HepG2 (cell line): ENCODE measurements around the gene CBX2. TPM values are rescaled to one million over a fixed set of nuclear protein-coding genes. Genes with fewer than 3 reads are reported as not detected.

Experiments
- ATF3 ChIP-seq: sonication (generic); formaldehyde crosslinking; IDR thresholded peaks from 2 replicates; pipeline ENCODE4 v1.4.0; 2020; ENCODE audit warnings: missing genetic modification reagents
- CBX2 ChIP-seq, 2 experiments: fragments of 200-600 bp in 1 of 2; sonication (generic); formaldehyde crosslinking in 1 of 2; IDR thresholded peaks; 2 replicates each; pipeline versions ENCODE4 v1.7.0 to v1.8.1; 2018 to 2022; ENCODE audit warnings: low read depth in 2 of 2, low read length in 1 of 2, mild to moderate bottlenecking in 1 of 2, missing genetic modification reagents in 1 of 2
- ESRRA ChIP-seq: sonication (generic); formaldehyde crosslinking; IDR thresholded peaks from 2 replicates; pipeline ENCODE4 v1.5.1; 2020; ENCODE audit warnings: mild to moderate bottlenecking, low read depth, missing genetic modification reagents
- GFI1 ChIP-seq: sonication (generic); formaldehyde crosslinking; IDR thresholded peaks from 2 replicates; pipeline ENCODE4 v1.5.0; 2020; ENCODE audit warnings: missing genetic modification reagents, mild to moderate bottlenecking, borderline replicate concordance
- KAT7 ChIP-seq: IDR thresholded peaks from 2 replicates; pipeline ENCODE4 v1.6.1; 2018; ENCODE audit warnings: borderline replicate concordance, missing compliant biosample characterization
- LRRFIP1 ChIP-seq: sonication (generic); formaldehyde crosslinking; conservative IDR thresholded peaks from 2 replicates; pipeline ENCODE4 v1.4.0; 2020; ENCODE audit warnings: missing genetic modification reagents
- MEIS1 ChIP-seq: sonication (generic); formaldehyde crosslinking; IDR thresholded peaks from 2 replicates; pipeline ENCODE4 v1.9.0; 2021; ENCODE audit warnings: mild to moderate bottlenecking, missing genetic modification reagents, moderate library complexity, borderline replicate concordance
- RAD51 ChIP-seq: fragments of 450-650 bp; IDR thresholded peaks from 2 replicates; pipeline ENCODE4 v1.6.1; 2016; ENCODE audit warnings: borderline replicate concordance
- REL ChIP-seq: sonication (generic); formaldehyde crosslinking; conservative IDR thresholded peaks from 2 replicates; pipeline ENCODE4 v1.8.0; 2022; ENCODE audit warnings: mild to moderate bottlenecking, missing genetic modification reagents, moderate library complexity
- SP140L ChIP-seq: sonication (generic); formaldehyde crosslinking; IDR thresholded peaks from 2 replicates; pipeline ENCODE4 v1.4.0; 2020; ENCODE audit warnings: missing genetic modification reagents, borderline replicate concordance
- TOPORS ChIP-seq: sonication (generic); formaldehyde crosslinking; IDR thresholded peaks from 2 replicates; pipeline ENCODE4 v1.8.0; 2023; ENCODE audit warnings: mild to moderate bottlenecking, missing genetic modification reagents
- ZBTB39 ChIP-seq: sonication (generic); formaldehyde crosslinking; IDR thresholded peaks from 2 replicates; pipeline ENCODE4 v1.5.0; 2020; ENCODE audit warnings: missing genetic modification reagents
- ZFP37 ChIP-seq: sonication (generic); formaldehyde crosslinking; IDR thresholded peaks from 2 replicates; pipeline ENCODE4 v1.4.0; 2020; ENCODE audit warnings: missing genetic modification reagents, borderline replicate concordance
- ZNF556 ChIP-seq: sonication (generic); formaldehyde crosslinking; IDR thresholded peaks from 2 replicates; pipeline ENCODE4 v1.4.0; 2020; ENCODE audit warnings: mild to moderate bottlenecking, missing genetic modification reagents, borderline replicate concordance
- ZNF691 ChIP-seq: sonication (generic); formaldehyde crosslinking; IDR thresholded peaks from 2 replicates; pipeline ENCODE4 v1.4.0; 2020; ENCODE audit warnings: missing genetic modification reagents, low read depth, mild to moderate bottlenecking, borderline replicate concordance
- ZNF878 ChIP-seq: sonication (generic); formaldehyde crosslinking; IDR thresholded peaks from 2 replicates; pipeline ENCODE4 v1.8.1; 2023; ENCODE audit warnings: mild to moderate bottlenecking, missing genetic modification reagents, moderate library complexity
- ZSCAN25 ChIP-seq: sonication (generic); formaldehyde crosslinking; IDR thresholded peaks from 2 replicates; pipeline ENCODE4 v1.8.0; 2022; ENCODE audit warnings: mild to moderate bottlenecking, missing genetic modification reagents
- polyA plus RNA-seq, 8 experiments: library from polyadenylated mRNA; depleted of rRNA in 3 of 8; stranded (reverse) in 7 of 8; unstranded in 1 of 8; fragments of >200 nt; fragmentation: Illumina TruSeq in 4 of 8; extraction: Trizol in 4 of 8; gene quantifications; 2 replicates each; pipeline versions ENCODE4 v1.2.1 to v1.2.3, GENCODE V29; 2011 to 2016; ENCODE audit warnings: low read depth in 4 of 8, missing spikeins in 1 of 8, mixed read lengths in 1 of 8; ENCODE audit not compliant: insufficient read depth in 1 of 8
- total RNA-seq, 5 experiments: library from RNA; depleted of rRNA; stranded (reverse); fragments of >200 nt; fragmentation: Illumina TruSeq; extraction: Trizol; gene quantifications; 2 replicates each; pipeline ENCODE4 v1.2.3, GENCODE V29; 2016; ENCODE audit warnings: low read depth in 1 of 5
- TF ChIP-seq, protein P1 (sequence below): sonication (generic); formaldehyde crosslinking; IDR thresholded peaks from 2 replicates; pipeline ENCODE4 v1.5.1; 2020; ENCODE audit warnings: mild to moderate bottlenecking, missing genetic modification reagents, borderline replicate concordance
- TF ChIP-seq, protein P2 (sequence below): sonication (generic); formaldehyde crosslinking; IDR thresholded peaks from 2 replicates; pipeline ENCODE4 v1.8.0; 2022; ENCODE audit warnings: mild to moderate bottlenecking, missing genetic modification reagents, moderate library complexity

CBX2 gene
- total and polyA plus RNA-seq, 2 of the 13 experiments (the other 11 are each of a cell fraction or from before 2014, with no cell fraction given): 14.5 to 31.1 TPM

GRCh38 chr17:79732804-79733691 lies 44.9 kb upstream of the CBX2 start (continued):
- TF ChIP-seq ZNF878 (CRISPR knock-in tag) (no peak), SP140L (CRISPR knock-in tag) (0 out of 2 replicates have a peak, but pooled peaks have one; percentile 26), ZNF556 (CRISPR knock-in tag) (no peak), ATF3 (CRISPR knock-in tag) (no peak), ZSCAN25 (CRISPR knock-in tag) (peak; percentile 56; the same call in 1 of the 2 replicates), ZFP37 (CRISPR knock-in tag) (no peak; the same call in 1 of the 2 replicates), ZBTB39 (CRISPR knock-in tag) (no peak), TOPORS (CRISPR knock-in tag) (peak; percentile 58; the same call in 1 of the 2 replicates), KAT7 (CRISPR knock-in tag) (no peak; the same call in 1 of the 2 replicates), RAD51 (no peak), REL (CRISPR knock-in tag) (no peak), MEIS1 (CRISPR knock-in tag) (0 out of 2 replicates have a peak, but pooled peaks have one; percentile 66), CBX2 (IDR thresholded peaks at IDR 0.05; ENCODE audit: low read depth, low read length) (no peak), CBX2 (CRISPR knock-in tag; IDR thresholded peaks at IDR 0.05; ENCODE audit: low read depth) (no peak), ESRRA (peak; percentile 93), GFI1 (CRISPR knock-in tag) (no peak), LRRFIP1 (no peak), ZNF691 (CRISPR knock-in tag) (0 out of 2 replicates have a peak, but pooled peaks have one; percentile 7)
- TF ChIP-seq, protein P1, sequence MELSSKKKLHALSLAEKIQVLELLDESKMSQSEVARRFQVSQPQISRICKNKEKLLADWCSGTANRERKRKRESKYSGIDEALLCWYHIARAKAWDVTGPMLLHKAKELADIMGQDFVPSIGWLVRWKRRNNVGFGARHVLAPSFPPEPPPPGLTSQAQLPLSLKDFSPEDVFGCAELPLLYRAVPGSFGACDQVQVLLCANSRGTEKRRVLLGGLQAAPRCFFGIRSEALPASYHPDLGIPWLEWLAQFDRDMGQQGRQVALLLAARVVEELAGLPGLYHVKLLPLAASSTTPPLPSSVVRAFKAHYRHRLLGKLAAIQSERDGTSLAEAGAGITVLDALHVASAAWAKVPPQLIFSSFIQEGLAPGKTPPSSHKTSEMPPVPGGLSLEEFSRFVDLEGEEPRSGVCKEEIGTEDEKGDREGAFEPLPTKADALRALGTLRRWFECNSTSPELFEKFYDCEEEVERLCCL (CRISPR knock-in tag): no peak
- TF ChIP-seq, protein P2, sequence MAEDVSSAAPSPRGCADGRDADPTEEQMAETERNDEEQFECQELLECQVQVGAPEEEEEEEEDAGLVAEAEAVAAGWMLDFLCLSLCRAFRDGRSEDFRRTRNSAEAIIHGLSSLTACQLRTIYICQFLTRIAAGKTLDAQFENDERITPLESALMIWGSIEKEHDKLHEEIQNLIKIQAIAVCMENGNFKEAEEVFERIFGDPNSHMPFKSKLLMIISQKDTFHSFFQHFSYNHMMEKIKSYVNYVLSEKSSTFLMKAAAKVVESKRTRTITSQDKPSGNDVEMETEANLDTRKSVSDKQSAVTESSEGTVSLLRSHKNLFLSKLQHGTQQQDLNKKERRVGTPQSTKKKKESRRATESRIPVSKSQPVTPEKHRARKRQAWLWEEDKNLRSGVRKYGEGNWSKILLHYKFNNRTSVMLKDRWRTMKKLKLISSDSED (CRISPR knock-in tag): no peak
